A549 (cell line): ENCODE results near the gene TRDN.

Experiments
- EP300 ChIP-seq, 2 experiments: fragments of >200 bp; sonication (Bioruptor Twin); formaldehyde crosslinking; IDR thresholded peaks; 2 replicates in 1 of 2; 3 replicates in 1 of 2; pipeline ENCODE4 v1.6.1; 2016 to 2017
- MAFK ChIP-seq: fragments of 450-650 bp; IDR thresholded peaks from 2 replicates; pipeline ENCODE4 v1.6.1; 2014; ENCODE audit not compliant: partially characterized antibody
- POLR2A ChIP-seq: IDR thresholded peaks from 2 replicates; pipeline ENCODE4 v1.6.1; 2012; ENCODE audit warnings: mild to moderate bottlenecking, low read length
- TF ChIP-seq, protein P1 (sequence below): fragments of >200 bp; sonication (Bioruptor Twin); formaldehyde crosslinking; IDR thresholded peaks from 3 replicates; pipeline ENCODE4 v1.5.1; 2016

- no peak for TF ChIP-seq MAFK
- no peak for TF ChIP-seq POLR2A
- TF ChIP-seq EP300 (IDR thresholded peaks at IDR 0.05), result no peak
- TF ChIP-seq, protein P1, sequence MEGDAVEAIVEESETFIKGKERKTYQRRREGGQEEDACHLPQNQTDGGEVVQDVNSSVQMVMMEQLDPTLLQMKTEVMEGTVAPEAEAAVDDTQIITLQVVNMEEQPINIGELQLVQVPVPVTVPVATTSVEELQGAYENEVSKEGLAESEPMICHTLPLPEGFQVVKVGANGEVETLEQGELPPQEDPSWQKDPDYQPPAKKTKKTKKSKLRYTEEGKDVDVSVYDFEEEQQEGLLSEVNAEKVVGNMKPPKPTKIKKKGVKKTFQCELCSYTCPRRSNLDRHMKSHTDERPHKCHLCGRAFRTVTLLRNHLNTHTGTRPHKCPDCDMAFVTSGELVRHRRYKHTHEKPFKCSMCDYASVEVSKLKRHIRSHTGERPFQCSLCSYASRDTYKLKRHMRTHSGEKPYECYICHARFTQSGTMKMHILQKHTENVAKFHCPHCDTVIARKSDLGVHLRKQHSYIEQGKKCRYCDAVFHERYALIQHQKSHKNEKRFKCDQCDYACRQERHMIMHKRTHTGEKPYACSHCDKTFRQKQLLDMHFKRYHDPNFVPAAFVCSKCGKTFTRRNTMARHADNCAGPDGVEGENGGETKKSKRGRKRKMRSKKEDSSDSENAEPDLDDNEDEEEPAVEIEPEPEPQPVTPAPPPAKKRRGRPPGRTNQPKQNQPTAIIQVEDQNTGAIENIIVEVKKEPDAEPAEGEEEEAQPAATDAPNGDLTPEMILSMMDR, result no peak
These were observed 169.4 kb downstream of the TRDN start for GRCh38 chr6:123467392-123467791.
